ES-I3 (cell line): ENCODE data around the gene COL3A1.

Source experiments
- H3K36me3 ChIP-seq: 2 replicates; pipeline ENCODE4 v1.6.1; 2013; ENCODE audit warnings: mild to moderate bottlenecking, low read length, control low read depth, moderate library complexity; ENCODE audit not compliant: insufficient read depth
- H3K4me1 ChIP-seq: 2 replicates; pipeline ENCODE4 v1.6.1; 2013; ENCODE audit warnings: mild to moderate bottlenecking, control low read depth, low read length; ENCODE audit not compliant: insufficient read depth
- H3K9ac ChIP-seq: 2 replicates; pipeline ENCODE4 v1.6.1; 2013; ENCODE audit warnings: low read depth, mild to moderate bottlenecking, low read length, moderate library complexity
- H3K9me3 ChIP-seq: 2 replicates; pipeline ENCODE4 v1.6.1; 2013; ENCODE audit warnings: mild to moderate bottlenecking, low read length, moderate library complexity; ENCODE audit not compliant: control insufficient read depth, insufficient read depth

Gene COL3A1

GRCh38 chr2:189056200-189057106, 82.3 kb downstream of the COL3A1 start:
- no peaks in the 10 kb centered on the region for H3K4me1 ChIP-seq
- H3K9ac ChIP-seq, result no peak overlapping the region
- no peaks in the 10 kb centered on the region for H3K9me3 ChIP-seq
- H3K36me3 ChIP-seq, result no peaks in the 10 kb centered on the region

DNA sequence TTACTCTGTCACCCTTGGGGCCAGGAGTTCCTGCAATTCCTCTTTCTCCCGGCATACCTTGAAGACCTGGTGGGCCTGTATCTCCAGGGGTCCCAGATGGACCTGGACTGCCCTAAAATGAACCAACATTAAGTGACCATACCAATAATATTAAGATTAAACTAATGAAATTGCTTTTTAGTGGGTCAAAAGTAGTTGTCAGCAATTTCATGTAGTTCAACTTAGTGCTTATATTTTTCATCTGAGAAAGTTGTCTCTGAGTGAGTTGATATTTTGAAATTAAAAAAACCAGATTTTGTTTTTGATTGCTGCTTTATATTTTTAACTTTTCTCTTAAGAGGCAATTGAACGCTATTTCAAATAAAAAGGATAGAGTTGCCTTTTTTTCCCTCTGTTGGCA, 83.1 kb downstream of the COL3A1 start:
- H3K9me3 ChIP-seq, result no peaks in the 10 kb centered on the region
- no peaks in the 10 kb centered on the region for H3K4me1 ChIP-seq
- no peaks in the 10 kb centered on the region for H3K36me3 ChIP-seq
- no peak overlapping the region for H3K9ac ChIP-seq

GRCh38 chr2:189060096-189060642, 86.0 kb downstream of the COL3A1 start:
- Histone ChIP-seq H3K9me3 (no peaks in the 10 kb centered on the region), H3K36me3 (no peaks in the 10 kb centered on the region), H3K9ac (no peak overlapping the region)

More at GRCh38 chr2:189060096-189060642, 86.0 kb downstream of the COL3A1 start:
- H3K4me1 ChIP-seq, result no peaks in the 10 kb centered on the region
